GM12878 (cell line): Measurements from ENCODE around the gene LRP1. TPM values are rescaled to one million over a fixed set of nuclear protein-coding genes. Genes with fewer than 3 reads are reported as not detected.
A peak's percentile ranks its signal among the peaks of the same experiment; 100 is the strongest.

Experiments used
- ATAC-seq: fragments of 200-7000 bp; cut with Tn5 transposase; 3 replicates; pipeline ENCODE4 v1.9.1; 2020; ENCODE audit warnings: mild to moderate bottlenecking, moderate library complexity
- BruUV-seq: library from RNA; stranded (reverse); fragments of 400-500 nt; replicated peaks from 2 replicates; lab custom pipeline; 2021; lab: Mats Ljungman, UMichigan
- CTCF ChIA-PET: fragments of 300-600 bp; sonication (Branson Sonifier 250); formaldehyde crosslinking; extraction: SDS; loops from one replicate; lab custom pipeline; 2021; ENCODE audit warnings: inconsistent platforms; lab: Yijun Ruan, JAX
- POLR2A ChIA-PET: fragments of 350-600 bp; formaldehyde crosslinking; extraction: SDS; loops from one replicate; lab custom pipeline; 2021; ENCODE audit warnings: inconsistent platforms; lab: Charles Lee
- RAD21 ChIA-PET: fragments of 300-600 bp; sonication (Branson Sonifier 250); formaldehyde crosslinking; loops from one replicate; lab custom pipeline; 2023; ENCODE audit warnings: antibody characterized with exemption; ENCODE audit not compliant: unreplicated experiment; lab: Charles Lee
- SMC1A ChIA-PET: fragments of 300-600 bp; sonication (Branson Sonifier 250); formaldehyde crosslinking; loops from one replicate; lab custom pipeline; 2023; ENCODE audit not compliant: unreplicated experiment, uncharacterized antibody; lab: Charles Lee
- DNase-seq: peaks from one replicate; pipeline ENCODE4 v3.0.0-alpha.2; 2011; ENCODE audit warnings: low read depth, low spot score
- FAIRE-seq: peaks from 3 replicates; lab custom pipeline; 2011; peaks lifted over from hg19 to GRCh38; lab: Jason Lieb, UNC
- H2AFZ ChIP-seq: 2 replicates; pipeline ENCODE4 v1.6.0; 2011; ENCODE audit warnings: low read depth, low read length, control low read depth; ENCODE audit not compliant: control insufficient read depth
- H3K27ac ChIP-seq: 2 replicates; pipeline ENCODE4 v1.5.1; 2011; ENCODE audit warnings: control low read depth; ENCODE audit not compliant: control insufficient read depth, insufficient read depth
- H3K27me3 ChIP-seq, 2 experiments: replicated peaks in 1 of 2; 2 replicates each; pipeline versions ENCODE4 v1.6.0 to v1.6.1; 2011; ENCODE audit warnings: low read length in 1 of 2; ENCODE audit not compliant: control insufficient read depth in 2 of 2, insufficient read depth in 2 of 2
- H3K36me3 ChIP-seq, 2 experiments: 2 replicates each; pipeline ENCODE4 v1.5.1; 2011; ENCODE audit warnings: low read length in 1 of 2; ENCODE audit not compliant: control insufficient read depth in 2 of 2, insufficient read depth in 2 of 2
- H3K4me1 ChIP-seq: 2 replicates; pipeline ENCODE4 v1.6.1; 2011; ENCODE audit warnings: mild to moderate bottlenecking, low read length, moderate library complexity, mixed read lengths; ENCODE audit not compliant: control insufficient read depth, insufficient read depth
- H3K4me2 ChIP-seq: 2 replicates; pipeline ENCODE4 v1.6.0; 2011; ENCODE audit warnings: control low read depth; ENCODE audit not compliant: control insufficient read depth, insufficient read depth
- H3K4me3 ChIP-seq: fragments of 200-600 bp; sonication (generic); 2 replicates; pipeline ENCODE4 v1.5.1; 2016
- H3K79me2 ChIP-seq: 2 replicates; pipeline ENCODE4 v1.6.0; 2011; ENCODE audit warnings: low read length; ENCODE audit not compliant: control insufficient read depth, insufficient read depth
- H3K9ac ChIP-seq: 2 replicates; pipeline ENCODE4 v1.8.0; 2011; ENCODE audit warnings: low read length, control low read depth, mixed read lengths; ENCODE audit not compliant: control insufficient read depth, insufficient read depth
- H3K9me3 ChIP-seq: replicated peaks from 3 replicates; pipeline ENCODE4 v1.5.1; 2011; ENCODE audit warnings: mild to moderate bottlenecking, low read length; ENCODE audit not compliant: control insufficient read depth, insufficient read depth
- H4K20me1 ChIP-seq: 2 replicates; pipeline ENCODE4 v1.6.0; 2011; ENCODE audit not compliant: control insufficient read depth, insufficient read depth
- BHLHE40 ChIP-seq, 2 experiments: fragments of 450-650 bp in 1 of 2; IDR thresholded peaks; 2 replicates each; pipeline ENCODE4 v1.6.1; 2011 to 2017; ENCODE audit warnings: low read depth in 2 of 2, borderline replicate concordance in 1 of 2, improper control_type of control experiment in 1 of 2, low read length in 1 of 2, mild to moderate bottlenecking in 1 of 2
- CREB1 ChIP-seq: IDR thresholded peaks from 2 replicates; pipeline ENCODE4 v1.6.1; 2012; ENCODE audit warnings: low read depth, mild to moderate bottlenecking, inconsistent platforms
- EGR1 ChIP-seq, 2 experiments: IDR thresholded peaks; 1 replicate in 1 of 2; 2 replicates in 1 of 2; pipeline ENCODE4 v1.6.1; 2011 to 2012; ENCODE audit warnings: low read depth in 2 of 2, low read length in 2 of 2, borderline replicate concordance in 1 of 2, mild to moderate bottlenecking in 1 of 2, moderate library complexity in 1 of 2
- FOS ChIP-seq: IDR thresholded peaks from 3 replicates; pipeline ENCODE4 v1.6.1; 2011; ENCODE audit warnings: borderline replicate concordance; ENCODE audit not compliant: insufficient read length; ENCODE audit errors: extremely low read depth
- HDGF ChIP-seq: fragments of 450-650 bp; IDR thresholded peaks from 2 replicates; pipeline ENCODE4 v1.6.1; 2016; ENCODE audit warnings: antibody characterized with exemption
- IRF4 ChIP-seq: IDR thresholded peaks from 2 replicates; pipeline ENCODE4 v1.6.1; 2011; ENCODE audit warnings: low read depth, low read length
- KDM1A ChIP-seq: fragments of 200-600 bp; sonication (generic); IDR thresholded peaks from 2 replicates; pipeline ENCODE4 v1.6.1; 2016; ENCODE audit warnings: borderline replicate concordance
- MLLT1 ChIP-seq: fragments of 450-650 bp; IDR thresholded peaks from 2 replicates; pipeline ENCODE4 v1.6.1; 2016; ENCODE audit warnings: mild to moderate bottlenecking
- MXI1 ChIP-seq: fragments of 150-350 bp; IDR thresholded peaks from 2 replicates; pipeline ENCODE4 v1.6.1; 2011; ENCODE audit warnings: low read depth, mild to moderate bottlenecking, inconsistent platforms, low read length, improper control_type of control experiment
- NBN ChIP-seq: fragments of 450-650 bp; IDR thresholded peaks from 2 replicates; pipeline ENCODE4 v1.6.1; 2016
- PML ChIP-seq: IDR thresholded peaks from 2 replicates; pipeline ENCODE4 v1.6.1; 2012; ENCODE audit warnings: low read length, inconsistent platforms
- POLR2A ChIP-seq: IDR thresholded peaks from 2 replicates; pipeline ENCODE4 v1.6.1; 2011; ENCODE audit warnings: low read depth, mild to moderate bottlenecking, low read length
- POLR2AphosphoS5 ChIP-seq: IDR thresholded peaks from 2 replicates; pipeline ENCODE4 v1.6.1; 2011; ENCODE audit warnings: mild to moderate bottlenecking, low read length, inconsistent platforms
- RFX5 ChIP-seq: IDR thresholded peaks from 2 replicates; pipeline ENCODE4 v1.6.1; 2011; ENCODE audit warnings: low read depth, low read length, improper control_type of control experiment
- SMAD1 ChIP-seq: fragments of 450-650 bp; IDR thresholded peaks from 2 replicates; pipeline ENCODE4 v1.6.1; 2018; ENCODE audit warnings: mild to moderate bottlenecking, low read depth; ENCODE audit not compliant: partially characterized antibody
- SMAD5 ChIP-seq: IDR thresholded peaks from 2 replicates; pipeline ENCODE4 v1.6.1; 2016; ENCODE audit warnings: antibody characterized with exemption, low read depth
- TARDBP ChIP-seq: IDR thresholded peaks from 2 replicates; pipeline ENCODE4 v1.6.1; 2016; ENCODE audit warnings: borderline replicate concordance
- WGBS: methylation state at CpG from one replicate; pipeline ENCODE4 v1.1.6; 2016; ENCODE audit warnings: low lambda C conversion rate; ENCODE audit not compliant: insufficient replicate concordance, insufficient coverage; ENCODE audit errors: missing lambda C conversion rate; 5-methylcytosine and 5-hydroxymethylcytosine counted together
- in situ Hi-C: fragments of 300-500 bp; cut with MboI; formaldehyde crosslinking; loops from 9 replicates; pipeline ENCODE4 v1.14.3; 2018; ENCODE audit warnings: mixed read lengths
- intact Hi-C: fragments of 100-400 bp; cut with micrococcal nuclease; formaldehyde crosslinking; loops from one replicate; pipeline ENCODE4 v1.14.2; 2022; ENCODE audit not compliant: unreplicated experiment
- polyA plus RNA-seq, 11 experiments: library from polyadenylated mRNA; depleted of rRNA in 4 of 11; unstranded in 6 of 11; stranded (reverse) in 5 of 11; fragments of >200 nt; fragmentation: Nextera tagmentation in 4 of 11; fragmentation: Illumina TruSeq in 1 of 11; extraction: Ambion mirVana in 4 of 11; extraction: Trizol in 1 of 11; gene quantifications; 1 replicate in 1 of 11; 2 replicates in 10 of 11; pipeline versions ENCODE4 v1.2.1 to v1.2.3, GENCODE V29; 2011 to 2016; ENCODE audit warnings: inconsistent platforms in 2 of 11, missing spikeins in 2 of 11, low read depth in 1 of 11
- total RNA-seq, 4 experiments: library from RNA; depleted of rRNA in 3 of 4; stranded (reverse); fragments of >200 nt in 3 of 4; fragmentation: Illumina TruSeq in 1 of 4; extraction: Trizol in 1 of 4; gene quantifications; 2 replicates each; pipeline versions ENCODE4 v1.2.1 to v1.2.3, GENCODE V29; 2013 to 2021
- TF ChIP-seq, protein P1 (sequence below): IDR thresholded peaks from 2 replicates; pipeline ENCODE4 v1.6.1; 2012; ENCODE audit warnings: low read depth, low read length, improper control_type of control experiment
- TF ChIP-seq, protein P2 (sequence below): fragments of 450-650 bp; IDR thresholded peaks from 2 replicates; pipeline ENCODE4 v1.6.1; 2017; ENCODE audit warnings: low read depth, mild to moderate bottlenecking, moderate library complexity
- TF ChIP-seq, protein P3 (sequence below): fragments of 450-650 bp; IDR thresholded peaks from 2 replicates; pipeline ENCODE4 v1.6.1; 2016; ENCODE audit warnings: mild to moderate bottlenecking

Gene LRP1
- total and polyA plus RNA-seq, 10 of the 15 experiments (the other 5 are each of a cell fraction or from before 2014, with no cell fraction given) = under 0.01 to 1.1 (median 0.20) TPM; not detected in 2

DNA sequence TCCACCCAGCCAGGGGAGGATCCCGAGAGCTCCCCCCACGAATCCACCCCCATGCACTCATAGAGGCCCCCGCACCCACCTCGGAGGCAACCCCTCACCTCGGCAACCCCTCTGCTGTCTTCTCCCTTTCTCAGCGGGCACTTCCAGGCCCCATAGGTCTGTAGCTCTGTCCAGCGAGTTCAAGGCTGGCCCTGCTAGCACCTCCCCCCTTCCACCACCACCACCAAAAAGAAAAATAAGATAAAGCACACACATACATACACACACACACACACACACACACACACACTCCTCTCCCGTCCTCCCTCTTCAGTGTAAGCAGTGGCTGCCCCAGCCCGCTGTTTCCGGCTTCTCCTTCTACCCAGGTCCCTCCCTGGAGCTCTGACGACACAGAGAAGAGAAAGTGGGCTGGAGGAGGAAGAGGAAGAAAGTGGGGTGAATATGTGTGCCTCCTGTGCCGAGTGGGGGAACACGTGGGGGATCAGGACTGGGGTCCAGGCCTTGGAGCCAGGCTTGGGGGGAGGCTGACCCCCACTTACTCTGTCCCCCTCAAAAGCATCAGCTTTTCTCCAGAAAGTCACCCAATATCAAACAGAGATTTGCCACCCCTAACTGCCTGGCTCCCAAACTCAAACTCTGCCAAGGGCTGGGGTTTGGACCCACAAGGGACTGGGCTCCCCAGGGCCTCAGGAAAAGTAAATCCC, 17.1 kb upstream of the LRP1 start, which contains the start of gene STAT6:
STAT6 (minus strand) TSS at position 332 of the 704 bp plus-strand sequence. CDS start 3,084 bp downstream, outside the sequence.
- FAIRE-seq (peak; percentile 90), ATAC-seq (peak; percentile 81), DNase-seq (no peak)
- H3K27ac ChIP-seq = peak within 1 kb of the TSS; percentile 97
- peaks cover 8% of the 10 kb centered on the region for H3K4me1 ChIP-seq
- H3K27me3 ChIP-seq = no peaks in the 10 kb centered on the region
- SMC1A ChIA-PET = interaction anchor here (0.7 to 8.6 kb wide), 36 partner anchors 8 to 597 kb away, joined by 3 to 246 read pairs (median 7); partner anchors contain the start of genes HSD17B6, NAB2, NACA and NEMP1
- POLR2A ChIA-PET = interaction anchor here (0.5 to 4.9 kb wide), 26 partner anchors 8 to 482 kb away, joined by 3 to 94 read pairs (median 6); partner anchors contain the start of genes BAZ2A, NAB2, NEMP1 and SHMT2
- peaks cover 41% of the 10 kb centered on the region for H3K79me2 ChIP-seq
- intact Hi-C loops (loop anchor here (1.0 to 5.0 kb wide), 4 partner anchors 18 to 359 kb away; partner anchors contain the start of gene PRIM1), in situ Hi-C loops (loop anchor here (5.0 kb wide), 3 partner anchors 44 to 354 kb away; no protein-coding TSS in a partner anchor)
- H3K4me2 ChIP-seq = peak within 1 kb of the TSS; percentile 88
- CTCF ChIA-PET = interaction anchor here (0.6 to 11.7 kb wide), 50 partner anchors 11 to 1639 kb away, joined by 3 to 458 read pairs (median 7); partner anchors contain the start of genes HSD17B6, MYO1A, NAB2 and NACA
- RAD21 ChIA-PET = interaction anchor here (0.6 to 5.3 kb wide), 43 partner anchors 10 to 597 kb away, joined by 3 to 285 read pairs (median 7); partner anchors contain the start of genes LRP1, NAB2, NACA and NEMP1
- H3K9me3 ChIP-seq = no peaks in the 10 kb centered on the region
- H3K36me3 ChIP-seq = peaks cover 7 to 14% of the 10 kb centered on the region in 2 experiments; a peak in 3 of 4 replicates
- no peaks in the 10 kb centered on the region for H4K20me1 ChIP-seq
- BruUV-seq = no TSS peak
- peak within 1 kb of the TSS; percentile 65 for H2AFZ ChIP-seq
- H3K9ac ChIP-seq = peak within 1 kb of the TSS; percentile 96
- H3K4me3 ChIP-seq = peak within 1 kb of the TSS; percentile 95
- 1% methylated on average over 12 of the region's 13 CpGs for WGBS
- TF ChIP-seq, protein P1, sequence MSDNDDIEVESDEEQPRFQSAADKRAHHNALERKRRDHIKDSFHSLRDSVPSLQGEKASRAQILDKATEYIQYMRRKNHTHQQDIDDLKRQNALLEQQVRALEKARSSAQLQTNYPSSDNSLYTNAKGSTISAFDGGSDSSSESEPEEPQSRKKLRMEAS = peak; percentile 88
- TF ChIP-seq EGR1 (IDR thresholded peaks at IDR 0.05; ENCODE audit: borderline replicate concordance in 1 of 2, low read depth in 2 of 2, low read length in 2 of 2) = no peak
- TF ChIP-seq TARDBP = peak; percentile 20; the same call in 1 of the 2 replicates
- peak; percentile 87 for TF ChIP-seq HDGF
- TF ChIP-seq MLLT1 = peak; percentile 90
- peak; percentile 76 for TF ChIP-seq SMAD5
- TF ChIP-seq RFX5 = no peak
- peak; percentile 88 for TF ChIP-seq POLR2AphosphoS5
- TF ChIP-seq FOS = no peak
- TF ChIP-seq POLR2A = peak; percentile 74
- TF ChIP-seq BHLHE40 (IDR thresholded peaks at IDR 0.05; ENCODE audit: borderline replicate concordance in 1 of 2, low read depth in 2 of 2, low read length in 1 of 2) = no peak
- 0 out of 2 replicates have a peak, but pooled peaks have one; percentile 37 for TF ChIP-seq IRF4
- TF ChIP-seq SMAD1 = peak; percentile 87
- peak; percentile 76 for TF ChIP-seq CREB1
- TF ChIP-seq, protein P2, sequence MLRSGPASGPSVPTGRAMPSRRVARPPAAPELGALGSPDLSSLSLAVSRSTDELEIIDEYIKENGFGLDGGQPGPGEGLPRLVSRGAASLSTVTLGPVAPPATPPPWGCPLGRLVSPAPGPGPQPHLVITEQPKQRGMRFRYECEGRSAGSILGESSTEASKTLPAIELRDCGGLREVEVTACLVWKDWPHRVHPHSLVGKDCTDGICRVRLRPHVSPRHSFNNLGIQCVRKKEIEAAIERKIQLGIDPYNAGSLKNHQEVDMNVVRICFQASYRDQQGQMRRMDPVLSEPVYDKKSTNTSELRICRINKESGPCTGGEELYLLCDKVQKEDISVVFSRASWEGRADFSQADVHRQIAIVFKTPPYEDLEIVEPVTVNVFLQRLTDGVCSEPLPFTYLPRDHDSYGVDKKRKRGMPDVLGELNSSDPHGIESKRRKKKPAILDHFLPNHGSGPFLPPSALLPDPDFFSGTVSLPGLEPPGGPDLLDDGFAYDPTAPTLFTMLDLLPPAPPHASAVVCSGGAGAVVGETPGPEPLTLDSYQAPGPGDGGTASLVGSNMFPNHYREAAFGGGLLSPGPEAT = peak; percentile 23; the same call in 1 of the 2 replicates
- TF ChIP-seq NBN = peak; percentile 93
- TF ChIP-seq MXI1 = peak; percentile 96
- TF ChIP-seq KDM1A = no peak
- TF ChIP-seq PML = peak; percentile 79; the same call in 1 of the 2 replicates
- TF ChIP-seq, protein P3, sequence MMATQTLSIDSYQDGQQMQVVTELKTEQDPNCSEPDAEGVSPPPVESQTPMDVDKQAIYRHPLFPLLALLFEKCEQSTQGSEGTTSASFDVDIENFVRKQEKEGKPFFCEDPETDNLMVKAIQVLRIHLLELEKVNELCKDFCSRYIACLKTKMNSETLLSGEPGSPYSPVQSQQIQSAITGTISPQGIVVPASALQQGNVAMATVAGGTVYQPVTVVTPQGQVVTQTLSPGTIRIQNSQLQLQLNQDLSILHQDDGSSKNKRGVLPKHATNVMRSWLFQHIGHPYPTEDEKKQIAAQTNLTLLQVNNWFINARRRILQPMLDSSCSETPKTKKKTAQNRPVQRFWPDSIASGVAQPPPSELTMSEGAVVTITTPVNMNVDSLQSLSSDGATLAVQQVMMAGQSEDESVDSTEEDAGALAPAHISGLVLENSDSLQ = 0 out of 2 replicates have a peak, but pooled peaks have one; percentile 0
